GM12873 (cell line): Measurements from ENCODE around the gene LEAP2.

ENCODE experiments used
- TF ChIP-seq, protein P1 (sequence below): IDR thresholded peaks from 2 replicates; pipeline ENCODE4 v1.5.1; 2012; ENCODE audit warnings: low read depth, mild to moderate bottlenecking, moderate library complexity, low read length, control low read depth; ENCODE audit not compliant: insufficient read depth; ENCODE audit errors: missing control alignments

Gene LEAP2

DNA sequence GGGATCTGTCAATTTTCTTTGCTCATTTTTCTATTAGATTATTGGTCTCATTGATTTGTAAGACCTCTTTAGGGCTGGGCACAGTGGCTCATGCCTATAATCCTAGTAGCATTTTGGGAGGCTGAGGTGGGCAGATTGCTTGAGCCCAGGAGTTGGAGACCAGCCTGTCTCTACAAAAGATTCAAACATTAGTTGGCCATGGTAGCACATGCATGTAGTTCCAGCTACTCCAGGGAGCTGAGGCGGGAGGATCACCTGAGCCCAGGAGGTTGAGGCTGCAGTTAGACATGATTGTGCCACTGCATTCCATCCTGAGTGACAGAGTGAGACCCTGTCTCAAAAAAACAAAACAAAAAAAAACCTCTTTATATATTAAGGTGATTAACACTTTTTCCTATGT, 36.6 kb upstream of the LEAP2 start:
- TF ChIP-seq, protein P1, sequence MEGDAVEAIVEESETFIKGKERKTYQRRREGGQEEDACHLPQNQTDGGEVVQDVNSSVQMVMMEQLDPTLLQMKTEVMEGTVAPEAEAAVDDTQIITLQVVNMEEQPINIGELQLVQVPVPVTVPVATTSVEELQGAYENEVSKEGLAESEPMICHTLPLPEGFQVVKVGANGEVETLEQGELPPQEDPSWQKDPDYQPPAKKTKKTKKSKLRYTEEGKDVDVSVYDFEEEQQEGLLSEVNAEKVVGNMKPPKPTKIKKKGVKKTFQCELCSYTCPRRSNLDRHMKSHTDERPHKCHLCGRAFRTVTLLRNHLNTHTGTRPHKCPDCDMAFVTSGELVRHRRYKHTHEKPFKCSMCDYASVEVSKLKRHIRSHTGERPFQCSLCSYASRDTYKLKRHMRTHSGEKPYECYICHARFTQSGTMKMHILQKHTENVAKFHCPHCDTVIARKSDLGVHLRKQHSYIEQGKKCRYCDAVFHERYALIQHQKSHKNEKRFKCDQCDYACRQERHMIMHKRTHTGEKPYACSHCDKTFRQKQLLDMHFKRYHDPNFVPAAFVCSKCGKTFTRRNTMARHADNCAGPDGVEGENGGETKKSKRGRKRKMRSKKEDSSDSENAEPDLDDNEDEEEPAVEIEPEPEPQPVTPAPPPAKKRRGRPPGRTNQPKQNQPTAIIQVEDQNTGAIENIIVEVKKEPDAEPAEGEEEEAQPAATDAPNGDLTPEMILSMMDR, result no peak

DNA sequence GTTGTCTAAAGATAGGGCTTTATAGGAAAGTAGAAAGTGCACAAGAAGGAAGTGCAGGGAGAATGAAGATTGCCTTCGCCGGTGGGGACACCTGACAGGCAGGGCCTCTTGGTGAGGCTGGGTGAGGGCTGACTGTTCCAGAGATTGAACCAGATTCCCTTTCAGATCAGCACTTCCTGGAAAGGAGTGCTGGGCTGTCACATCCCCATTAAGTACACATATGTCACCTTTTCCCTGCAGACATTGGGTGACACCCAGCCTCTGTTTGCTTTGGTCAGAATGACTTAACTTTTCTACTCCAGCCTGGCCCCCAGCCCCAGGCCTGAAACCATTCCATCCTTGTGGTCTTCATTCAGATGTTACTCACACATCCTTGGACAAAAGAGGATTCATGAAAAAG, 35.6 kb upstream of the LEAP2 start:
- TF ChIP-seq, protein P1, result no peak

DNA sequence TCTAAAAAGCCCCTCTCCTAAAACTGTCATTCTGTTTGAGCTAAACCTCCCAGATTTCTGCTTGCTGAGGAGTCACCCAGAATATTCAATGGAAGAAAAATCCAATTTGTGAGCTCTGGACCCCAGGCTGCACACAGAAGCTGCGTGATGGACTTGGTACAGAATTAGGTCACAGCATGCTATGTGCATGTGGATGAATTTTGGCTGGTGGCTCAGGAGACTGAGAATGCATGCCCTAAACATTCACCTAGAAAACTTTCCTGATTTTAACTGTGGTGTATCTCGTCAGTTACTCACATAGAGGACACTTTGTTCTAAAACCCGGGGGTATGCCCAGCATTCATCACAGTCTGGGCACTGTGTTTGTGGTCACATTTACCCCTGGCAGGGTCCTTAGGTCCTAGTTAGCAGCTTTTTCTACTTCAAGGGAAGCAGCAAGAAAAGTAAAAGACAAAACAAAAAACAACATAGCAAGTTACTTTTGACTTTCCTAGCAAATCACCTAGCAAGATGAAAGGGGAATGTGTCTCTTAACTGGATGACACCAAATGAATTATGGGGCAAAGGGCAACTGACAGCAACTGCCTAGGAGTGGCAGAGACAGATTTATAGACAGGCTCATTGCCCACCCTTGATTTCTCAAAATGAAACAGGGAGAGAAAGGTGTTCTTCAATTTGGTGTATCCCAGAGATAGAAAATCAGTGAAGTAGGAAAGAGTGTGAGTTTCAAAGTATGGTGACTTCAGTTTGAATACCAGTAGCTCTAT, 34.8 kb upstream of the LEAP2 start:
- TF ChIP-seq, protein P1, result no peak

DNA sequence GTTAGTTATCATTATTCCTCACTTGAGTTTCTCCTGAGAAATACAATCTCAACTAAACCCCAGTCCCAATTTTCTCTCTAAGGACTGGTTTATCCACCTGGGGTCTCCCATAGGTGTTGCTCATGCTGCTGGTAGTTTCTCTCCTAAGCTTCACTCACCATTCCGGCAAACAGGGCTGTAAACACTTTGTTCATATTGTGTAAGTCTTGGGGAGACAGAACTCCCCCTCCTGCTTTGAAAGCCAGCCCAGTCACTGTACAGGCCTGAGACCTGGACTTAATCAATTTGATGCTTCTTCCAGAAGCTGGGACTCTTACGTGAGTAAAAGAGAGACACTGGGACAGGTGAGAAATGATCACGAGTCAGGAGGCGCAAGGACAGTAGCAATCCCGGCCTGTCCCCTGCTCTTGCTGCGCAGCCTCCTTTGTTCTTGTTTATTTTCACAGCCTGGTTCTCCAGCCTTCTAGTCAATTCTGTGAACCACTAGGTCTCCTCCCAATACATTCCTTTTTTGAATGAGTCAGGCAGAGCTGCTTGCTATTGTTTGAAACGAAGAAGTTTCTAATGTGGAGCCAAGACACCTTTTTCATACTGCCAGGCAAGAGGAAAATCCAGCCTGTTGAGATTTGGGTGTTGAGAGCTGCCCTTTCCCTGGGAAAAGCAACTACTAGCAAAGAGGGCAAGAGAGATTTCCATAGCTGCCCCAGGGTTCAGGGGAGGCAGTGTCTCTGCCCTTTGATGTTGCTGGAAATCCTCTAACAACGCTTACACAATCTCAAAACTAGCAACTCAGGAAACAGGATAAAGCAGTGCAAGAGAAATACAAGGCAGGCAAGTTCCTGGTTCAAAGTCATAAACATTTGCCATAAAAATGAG, 33.8 kb upstream of the LEAP2 start:
- TF ChIP-seq, protein P1, result no peak

DNA sequence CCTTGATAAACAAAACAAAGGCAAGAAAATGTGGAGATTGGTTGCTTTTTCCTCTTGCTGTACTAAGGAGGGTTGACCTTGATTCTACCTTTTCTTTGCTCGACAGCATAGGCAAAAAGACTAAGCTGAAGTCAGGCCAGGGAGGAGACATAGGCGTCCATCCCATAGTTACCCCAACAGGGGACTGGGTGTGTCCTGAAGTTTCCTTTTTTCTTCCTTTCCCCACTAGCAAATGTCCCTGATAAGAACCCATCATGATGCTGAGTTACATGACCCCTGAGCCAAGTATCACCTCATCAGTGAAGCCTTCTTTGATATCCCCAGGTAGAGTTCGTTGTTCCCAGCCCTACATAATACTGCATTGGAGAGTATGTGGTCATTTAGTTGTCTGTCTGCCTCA, 33.2 kb upstream of the LEAP2 start:
- TF ChIP-seq, protein P1, result no peak

DNA sequence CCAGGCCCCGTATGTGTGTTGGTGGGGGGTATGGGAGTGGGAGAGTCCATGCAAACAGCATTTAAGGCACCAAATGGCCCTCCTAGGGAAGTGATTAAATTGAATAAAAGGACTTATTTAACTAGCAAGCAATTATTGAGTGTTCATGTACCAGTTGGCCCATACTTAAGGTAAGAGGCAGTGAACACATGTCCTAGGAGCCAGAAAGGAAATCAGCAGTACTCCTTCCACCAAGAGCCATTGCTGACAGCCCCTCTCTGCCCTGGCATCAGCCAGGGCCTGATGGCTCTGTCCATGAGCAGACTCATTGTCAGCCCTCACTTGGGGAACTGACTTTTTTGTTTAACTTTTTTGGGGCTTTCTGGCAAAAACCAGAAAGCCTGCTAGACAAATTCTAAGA, 32.6 kb upstream of the LEAP2 start:
- TF ChIP-seq, protein P1, result no peak

DNA sequence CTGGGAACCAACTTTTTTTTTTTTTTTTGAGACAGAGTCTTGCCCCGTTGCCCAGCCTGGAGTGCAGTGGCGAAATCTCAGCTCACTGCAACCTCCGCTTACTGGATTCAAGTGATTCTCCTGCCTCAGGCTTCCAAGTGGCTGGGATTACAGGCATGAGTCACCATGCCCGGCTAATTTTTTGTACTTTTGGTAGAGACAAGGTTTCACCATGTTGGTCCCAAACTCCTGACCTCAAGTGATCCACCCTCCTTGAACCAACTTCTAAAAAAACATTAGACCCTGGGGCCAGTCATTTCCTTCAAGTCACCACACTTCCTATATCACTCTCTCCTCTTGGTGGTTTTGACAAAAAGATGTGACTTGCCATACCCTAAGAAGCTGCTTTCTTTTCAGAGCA, 32.2 kb upstream of the LEAP2 start:
- TF ChIP-seq, protein P1, result no peak
